HEK293 (cell line): ENCODE results near the gene RDH16.
"Not testable (repeated sequence)": the region's sequence is repeated elsewhere in the genome, so short reads cannot be mapped to it uniquely, and the experiment has no call there.

Experiments
- CTCF ChIA-PET: fragments of 350-600 bp; formaldehyde crosslinking; extraction: SDS; loops from one replicate; lab custom pipeline; 2021; ENCODE audit warnings: antibody characterized with exemption; lab: Yijun Ruan, JAX
- POLR2A ChIA-PET: fragments of 300-600 bp; formaldehyde crosslinking; extraction: SDS; loops from one replicate; lab custom pipeline; 2020; ENCODE audit warnings: antibody characterized with exemption, inconsistent platforms; lab: Yijun Ruan, JAX
- H3K27ac ChIP-seq: fragments of 200-500 bp; sonication (Bioruptor generic); 2 replicates; pipeline ENCODE4 v1.5.1; 2014; ENCODE audit warnings: low read depth, low read length, control low read depth, inconsistent platforms; ENCODE audit errors: extremely low read depth
- H3K36me3 ChIP-seq, 2 experiments: fragments of 200-500 bp in 1 of 2; sonication (Bioruptor generic) in 1 of 2; 1 replicate in 1 of 2; 2 replicates in 1 of 2; pipeline ENCODE4 v1.5.1; 2014 to 2017; ENCODE audit warnings: inconsistent platforms in 2 of 2, low read length in 2 of 2; ENCODE audit not compliant: control insufficient read depth in 2 of 2, insufficient read depth in 1 of 2
- H3K4me1 ChIP-seq: fragments of 200-500 bp; sonication (Bioruptor generic); 2 replicates; pipeline ENCODE4 v1.5.1; 2014; ENCODE audit warnings: mild to moderate bottlenecking, low read length, inconsistent platforms; ENCODE audit not compliant: control insufficient read depth, insufficient read depth
- H3K4me3 ChIP-seq: 2 replicates; pipeline ENCODE4 v1.5.1; 2011; ENCODE audit warnings: low read depth, mild to moderate bottlenecking, control low read depth, low read length, moderate library complexity
- H3K9me3 ChIP-seq: fragments of 200-500 bp; sonication (Bioruptor generic); 2 replicates; pipeline ENCODE4 v1.5.1; 2014; ENCODE audit warnings: low read depth, low read length, inconsistent platforms; ENCODE audit not compliant: control insufficient read depth, insufficient read depth
- KLF8 ChIP-seq: fragments of 450-650 bp; formaldehyde crosslinking; IDR thresholded peaks from 2 replicates; pipeline ENCODE4 v1.5.1; 2016; ENCODE audit warnings: missing biosample characterization, missing genetic modification characterization
- TSHZ1 ChIP-seq: fragments of 450-650 bp; formaldehyde crosslinking; IDR thresholded peaks from 2 replicates; pipeline ENCODE4 v1.5.1; 2016; ENCODE audit warnings: missing biosample characterization, missing genetic modification characterization, borderline replicate concordance
- WT1 ChIP-seq: fragments of 450-650 bp; formaldehyde crosslinking; IDR thresholded peaks from 2 replicates; pipeline ENCODE4 v1.5.1; 2016; ENCODE audit warnings: missing biosample characterization, missing genetic modification characterization
- ZNF133 ChIP-seq: fragments of 450-650 bp; formaldehyde crosslinking; IDR thresholded peaks from 2 replicates; pipeline ENCODE4 v1.5.1; 2016; ENCODE audit warnings: missing biosample characterization, missing genetic modification characterization
- ZNF146 ChIP-seq: fragments of 450-650 bp; formaldehyde crosslinking; IDR thresholded peaks from 2 replicates; pipeline ENCODE4 v1.5.1; 2016; ENCODE audit warnings: missing biosample characterization, missing genetic modification characterization
- ZNF174 ChIP-seq: fragments of 450-650 bp; formaldehyde crosslinking; IDR thresholded peaks from 2 replicates; pipeline ENCODE4 v1.5.0; 2017; ENCODE audit warnings: missing biosample characterization, mild to moderate bottlenecking, missing genetic modification characterization
- ZNF18 ChIP-seq: fragments of 450-650 bp; formaldehyde crosslinking; IDR thresholded peaks from 2 replicates; pipeline ENCODE4 v1.5.1; 2016; ENCODE audit warnings: missing biosample characterization, missing genetic modification characterization
- ZNF184 ChIP-seq: fragments of 450-650 bp; IDR thresholded peaks from 2 replicates; pipeline ENCODE4 v1.5.1; 2018; ENCODE audit warnings: missing biosample characterization, mild to moderate bottlenecking, missing genetic modification characterization
- ZNF19 ChIP-seq: fragments of 450-650 bp; formaldehyde crosslinking; IDR thresholded peaks from 2 replicates; pipeline ENCODE4; 2016; ENCODE audit warnings: missing biosample characterization, missing genetic modification characterization, low read depth
- ZNF280D ChIP-seq: fragments of 450-650 bp; formaldehyde crosslinking; IDR thresholded peaks from 2 replicates; pipeline ENCODE4 v1.5.1; 2016; ENCODE audit warnings: missing biosample characterization, missing genetic modification characterization
- ZNF514 ChIP-seq: fragments of 450-650 bp; formaldehyde crosslinking; IDR thresholded peaks from 2 replicates; pipeline ENCODE4 v1.5.1; 2016; ENCODE audit warnings: missing biosample characterization, missing genetic modification characterization
- ZNF518A ChIP-seq: fragments of 450-650 bp; formaldehyde crosslinking; conservative IDR thresholded peaks from 2 replicates; pipeline ENCODE4 v1.5.1; 2016; ENCODE audit warnings: low read depth, missing biosample characterization, missing genetic modification characterization
- ZNF555 ChIP-seq: fragments of 450-650 bp; formaldehyde crosslinking; conservative IDR thresholded peaks from 2 replicates; pipeline ENCODE4 v1.5.1; 2017; ENCODE audit warnings: missing biosample characterization, mild to moderate bottlenecking, missing genetic modification characterization, inconsistent platforms
- ZNF830 ChIP-seq: fragments of 450-650 bp; IDR thresholded peaks from 2 replicates; pipeline ENCODE4 v1.5.0; 2018; ENCODE audit warnings: missing biosample characterization, missing genetic modification characterization, low read depth, mild to moderate bottlenecking, moderate library complexity

RDH16 gene

GRCh38 chr12:56918139-56918538, 39.3 kb downstream of the RDH16 start:
- POLR2A ChIA-PET, H3K9me3 ChIP-seq, CTCF ChIA-PET, H3K4me3 ChIP-seq, H3K4me1 ChIP-seq, H3K27ac ChIP-seq, H3K36me3 ChIP-seq: not testable (repeated sequence)
- peak; percentile 34; the same call in 1 of the 2 replicates for TF ChIP-seq ZNF280D (tag by site-specific recombination)
- 0 out of 2 replicates have a peak, but pooled peaks have one; percentile 40 for TF ChIP-seq ZNF146 (tag by site-specific recombination)

- Histone ChIP-seq H3K36me3 (no peaks in the 10 kb centered on the region), H3K4me1 (no peaks in the 10 kb centered on the region), H3K9me3 (no peaks in the 10 kb centered on the region), H3K27ac (no peak overlapping the region), H3K4me3 (no peak overlapping the region)
- POLR2A ChIA-PET, result no interaction called here
- TF ChIP-seq ZNF518A, result no peak
- no peak for TF ChIP-seq KLF8 (tag by site-specific recombination)
- TF ChIP-seq ZNF514, result no peak
- no peak for TF ChIP-seq ZNF133 (tag by site-specific recombination)
- no peak for TF ChIP-seq ZNF830 (tag by site-specific recombination)
- TF ChIP-seq ZNF174, result no peak
- TF ChIP-seq ZNF18, result no peak
- no peak for TF ChIP-seq ZNF555 (tag by site-specific recombination)
- no peak for TF ChIP-seq ZNF184 (tag by site-specific recombination)
- TF ChIP-seq WT1, result no peak
- TF ChIP-seq TSHZ1, result no peak
- no peak for TF ChIP-seq ZNF19 (tag by site-specific recombination)
- CTCF ChIA-PET, result no interaction called here
Measured at GRCh38 chr12:56916996-56917333, 40.4 kb downstream of the RDH16 start.
